ENCODE results near the gene CPPED1.
"Not testable (repeated sequence)": the region's sequence is repeated elsewhere in the genome, so short reads cannot be mapped to it uniquely, and the experiment has no call there.

Gene CPPED1

GRCh38 chr16:12767897-12768296, 35.8 kb downstream of the CPPED1 start:
- DNase-seq (ENCODE audit: low read depth in 2 of 2) = no peak

- DNase-seq (ENCODE audit: low read depth in 2 of 2) = no peak
Observed at GRCh38 chr16:12766853-12767252, 36.8 kb downstream of the CPPED1 start.

- DNase-seq (ENCODE audit: low read depth in 2 of 2) = not testable (repeated sequence)
Observed at GRCh38 chr16:12766208-12766607, 37.5 kb downstream of the CPPED1 start.

GRCh38 chr16:12764813-12765488, 38.7 kb downstream of the CPPED1 start:
- no peak for DNase-seq (ENCODE audit: low read depth in 2 of 2)

GRCh38 chr16:12763517-12763916, 40.2 kb downstream of the CPPED1 start:
- DNase-seq (ENCODE audit: low read depth in 2 of 2) = no peak

GRCh38 chr16:12760819-12761611, 42.7 kb downstream of the CPPED1 start:
- no peak for DNase-seq (ENCODE audit: low read depth in 2 of 2)

GRCh38 chr16:12758670-12759558, 44.8 kb downstream of the CPPED1 start:
- DNase-seq (ENCODE audit: low read depth in 2 of 2) = no peak

GRCh38 chr16:12758031-12758669, 45.5 kb downstream of the CPPED1 start:
- no peak for DNase-seq (ENCODE audit: low read depth in 2 of 2)

- no peak for DNase-seq (ENCODE audit: low read depth in 2 of 2)
Observed at GRCh38 chr16:12757546-12757945, 46.1 kb downstream of the CPPED1 start.

GRCh38 chr16:12754824-12755543, 48.7 kb downstream of the CPPED1 start:
- no peak for DNase-seq (ENCODE audit: low read depth in 2 of 2)

- DNase-seq (ENCODE audit: low read depth in 2 of 2) = no peak
Observed at GRCh38 chr16:12753203-12754023, 50.3 kb downstream of the CPPED1 start.

GRCh38 chr16:12752159-12752558, 51.5 kb downstream of the CPPED1 start:
- no peak for DNase-seq (ENCODE audit: low read depth in 2 of 2)

GRCh38 chr16:12750554-12750918, 53.2 kb downstream of the CPPED1 start:
- no peak for DNase-seq (ENCODE audit: low read depth in 2 of 2)

GRCh38 chr16:12749076-12749475, 54.6 kb downstream of the CPPED1 start:
- no peak for DNase-seq (ENCODE audit: low read depth in 2 of 2)

GRCh38 chr16:12747827-12748226, 55.9 kb downstream of the CPPED1 start:
- DNase-seq (ENCODE audit: low read depth in 2 of 2) = no peak

- DNase-seq (ENCODE audit: low read depth in 2 of 2) = no peak
Observed at GRCh38 chr16:12747261-12747660, 56.4 kb downstream of the CPPED1 start.

- DNase-seq (ENCODE audit: low read depth in 2 of 2) = no peak
Observed at GRCh38 chr16:12744860-12745259, 58.8 kb downstream of the CPPED1 start.

- DNase-seq (ENCODE audit: low read depth in 2 of 2) = no peak
Observed at GRCh38 chr16:12742741-12743140, 60.9 kb downstream of the CPPED1 start.

GRCh38 chr16:12740986-12741610, 62.6 kb downstream of the CPPED1 start:
- no peak for DNase-seq (ENCODE audit: low read depth in 2 of 2)

- no peak for DNase-seq (ENCODE audit: low read depth in 2 of 2)
Observed at GRCh38 chr16:12739738-12740137, 63.9 kb downstream of the CPPED1 start.

Data from stimulated activated CD8-positive, alpha-beta memory T cell treated with anti-CD3 and anti-CD28 coated beads, Interleukin-15, amount 100 ng/mL, for 48 hours (primary cell).